Endothelial cell of umbilical vein (primary cell): ENCODE measurements around the gene MLPH.

ENCODE experiments used
- CTCF ChIP-seq, 2 donors: IDR thresholded peaks; 1 replicate in 1 of 2; 2 replicates in 1 of 2; pipeline ENCODE4 v1.5.1; 2011; ENCODE audit warnings: low read length in 2 of 2, mild to moderate bottlenecking in 2 of 2, moderate library complexity in 2 of 2, control low read depth in 1 of 2, inconsistent platforms in 1 of 2, low read depth in 1 of 2; ENCODE audit not compliant: insufficient read depth in 1 of 2; ENCODE audit errors: extremely low read depth in 1 of 2
- EZH2 ChIP-seq: IDR thresholded peaks from 2 replicates; pipeline ENCODE4 v1.6.1; 2012; ENCODE audit warnings: borderline replicate concordance, low read depth, mild to moderate bottlenecking, moderate library complexity, low read length, inconsistent platforms; ENCODE audit not compliant: severe bottlenecking
- FOS ChIP-seq: IDR thresholded peaks from 2 replicates; pipeline ENCODE4 v1.6.1; 2011; ENCODE audit warnings: mild to moderate bottlenecking, low read length, moderate library complexity, borderline replicate concordance; ENCODE audit not compliant: insufficient read depth
- GATA2 ChIP-seq: IDR thresholded peaks from 2 replicates; pipeline ENCODE4 v1.7.0; 2011; ENCODE audit warnings: low read depth, mild to moderate bottlenecking, moderate library complexity, mixed read lengths, low read length; ENCODE audit not compliant: insufficient read length, insufficient read depth
- MAX ChIP-seq: IDR thresholded peaks from 2 replicates; pipeline ENCODE4 v1.6.1; 2011; ENCODE audit not compliant: insufficient read depth, insufficient read length
- MYC ChIP-seq: IDR thresholded peaks from one replicate; pipeline ENCODE4 v1.6.1; 2011; ENCODE audit warnings: mild to moderate bottlenecking, low read depth, low read length
- POLR2A ChIP-seq: IDR thresholded peaks from 2 replicates; pipeline ENCODE4 v1.6.1; 2012; ENCODE audit warnings: low read depth, mild to moderate bottlenecking, control low read depth, low read length
- POLR2AphosphoS5 ChIP-seq: IDR thresholded peaks from 2 replicates; pipeline ENCODE4 v1.6.1; 2012; ENCODE audit warnings: low read depth, mild to moderate bottlenecking, control low read depth, low read length, moderate library complexity; ENCODE audit not compliant: insufficient read depth

GRCh38 chr2:237490009-237490711, 3.1 kb downstream of the MLPH start:
- TF ChIP-seq CTCF (IDR thresholded peaks at IDR 0.05; ENCODE audit: extremely low read depth in 1 of 2, insufficient read depth in 1 of 2, low read depth in 1 of 2, low read length in 2 of 2), result no peak
- no peak for TF ChIP-seq EZH2
- no peak for TF ChIP-seq MAX
- TF ChIP-seq POLR2A, result no peak
- TF ChIP-seq GATA2, result no peak
- TF ChIP-seq POLR2AphosphoS5, result no peak
- no peak for TF ChIP-seq MYC
- TF ChIP-seq FOS, result no peak
